Nephron (organoid): ENCODE results near the gene CES4A.
A peak's percentile ranks its signal among the peaks of the same experiment; 100 is the strongest.
"Not testable (repeated sequence)": the region's sequence is repeated elsewhere in the genome, so short reads cannot be mapped to it uniquely, and the experiment has no call there.

Source experiments
- H3K27ac Mint-ChIP-seq, 3 experiments: 2 replicates each; pipeline ENCODE4 v1.8.0; 2020; ENCODE audit warnings: mixed read lengths in 3 of 3, mild to moderate bottlenecking in 2 of 3, moderate library complexity in 1 of 3
- H3K27me3 Mint-ChIP-seq: 2 replicates; pipeline ENCODE4 v1.8.0; 2021; ENCODE audit warnings: low read depth, mild to moderate bottlenecking, moderate library complexity, mixed read lengths
- H3K36me3 Mint-ChIP-seq: 2 replicates; pipeline ENCODE4 v1.8.0; 2020; ENCODE audit warnings: low read depth, mixed read lengths
- H3K4me1 Mint-ChIP-seq: 2 replicates; pipeline ENCODE4 v1.8.0; 2020; ENCODE audit warnings: mixed read lengths
- H3K4me3 Mint-ChIP-seq, 3 experiments: 2 replicates each; pipeline ENCODE4 v1.8.0; 2020; ENCODE audit warnings: mild to moderate bottlenecking in 3 of 3, mixed read lengths in 3 of 3, moderate library complexity in 2 of 3
- H3K9me3 Mint-ChIP-seq: 2 replicates; pipeline ENCODE4 v1.8.0; 2020; ENCODE audit warnings: mixed read lengths
- CTCF ChIP-seq, 3 experiments: fragments of 200-600 bp; sonication (generic); IDR thresholded peaks; one replicate each; pipeline ENCODE4 v1.5.0; 2021; ENCODE audit warnings: antibody characterized with exemption in 3 of 3; ENCODE audit not compliant: unreplicated experiment in 3 of 3

CES4A gene

GRCh38 chr16:66988197-66988788 is at the start of gene CES4A:
Gene CES4A (plus strand): TSS chr16:66988589. CDS start chr16:66988773, 184 bp downstream.
- no peak for TF ChIP-seq CTCF (IDR thresholded peaks at IDR 0.05; ENCODE audit: unreplicated experiment in 3 of 3)
- Mint-ChIP-seq H3K4me1 (peaks cover 12% of the 10 kb centered on the region), H3K9me3 (no peaks in the 10 kb centered on the region)

GRCh38 chr16:66939366-66939765 is 49.0 kb upstream of the CES4A start:
- Mint-ChIP-seq H3K9me3 (no peaks in the 10 kb centered on the region), H3K4me3 (no peak overlapping the region), H3K4me1 (peaks cover 15% of the 10 kb centered on the region), H3K36me3 (peaks cover 37% of the 10 kb centered on the region), H3K27me3 (no peaks in the 10 kb centered on the region), H3K27ac (no peak overlapping the region)
- TF ChIP-seq CTCF (IDR thresholded peaks at IDR 0.05; ENCODE audit: unreplicated experiment in 3 of 3): no peak

More at GRCh38 chr16:66988197-66988788, at the start of gene CES4A:
- Mint-ChIP-seq H3K27me3 (peaks cover 6% of the 10 kb centered on the region), H3K4me3 (no peak within 1 kb of the TSS), H3K36me3 (no peaks in the 10 kb centered on the region), H3K27ac (peak within 1 kb of the TSS in 2 of 3 experiments; percentile 37 to 41)

GRCh38 chr16:66940236-66940635 is 48.2 kb upstream of the CES4A start:
- Mint-ChIP-seq H3K9me3 (no peaks in the 10 kb centered on the region), H3K4me3 (no peak overlapping the region), H3K36me3 (peaks cover 37% of the 10 kb centered on the region), H3K27me3 (no peaks in the 10 kb centered on the region), H3K4me1 (peaks cover 15% of the 10 kb centered on the region), H3K27ac (no peak overlapping the region)
- no peak for TF ChIP-seq CTCF (IDR thresholded peaks at IDR 0.05; ENCODE audit: unreplicated experiment in 3 of 3)

GRCh38 chr16:66942981-66943380 is 45.4 kb upstream of the CES4A start:
- no peaks in the 10 kb centered on the region for H3K4me1 Mint-ChIP-seq
- H3K4me3 Mint-ChIP-seq: no peak overlapping the region
- H3K27ac Mint-ChIP-seq: no peak overlapping the region
- TF ChIP-seq CTCF (IDR thresholded peaks at IDR 0.05; ENCODE audit: unreplicated experiment in 3 of 3): no peak
- H3K9me3 Mint-ChIP-seq: no peaks in the 10 kb centered on the region
- peaks cover 30% of the 10 kb centered on the region for H3K36me3 Mint-ChIP-seq
- no peaks in the 10 kb centered on the region for H3K27me3 Mint-ChIP-seq

- H3K36me3 Mint-ChIP-seq: peaks cover 30% of the 10 kb centered on the region
- no peak overlapping the region for H3K27ac Mint-ChIP-seq
- no peaks in the 10 kb centered on the region for H3K27me3 Mint-ChIP-seq
- TF ChIP-seq CTCF (IDR thresholded peaks at IDR 0.05; ENCODE audit: unreplicated experiment in 3 of 3): no peak
- H3K4me3 Mint-ChIP-seq: no peak overlapping the region
- no peaks in the 10 kb centered on the region for H3K4me1 Mint-ChIP-seq
- H3K9me3 Mint-ChIP-seq: no peaks in the 10 kb centered on the region
Observed at GRCh38 chr16:66943426-66944053, 44.8 kb upstream of the CES4A start.

DNA sequence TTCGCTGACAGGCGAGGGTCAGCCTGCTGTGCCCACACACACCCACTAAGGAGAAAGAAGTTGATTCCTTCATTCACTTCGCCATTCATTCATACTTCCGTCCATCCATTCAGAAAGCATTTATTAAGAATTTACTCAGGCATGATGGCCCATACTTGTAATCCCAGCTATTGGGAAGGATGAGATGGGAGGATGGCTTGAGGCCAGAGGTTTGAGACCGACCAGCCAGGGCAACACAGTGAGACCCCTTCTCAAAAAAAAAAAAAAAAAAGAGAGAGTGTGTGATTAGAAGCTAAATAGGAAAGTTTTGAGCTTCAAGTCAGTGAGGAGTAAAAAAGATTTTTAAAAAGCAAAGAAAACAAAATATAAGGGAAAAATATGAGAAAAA is 44.3 kb upstream of the CES4A start:
- Mint-ChIP-seq H3K4me3 (no peak overlapping the region), H3K27ac (no peak overlapping the region), H3K36me3 (peaks cover 30% of the 10 kb centered on the region), H3K4me1 (no peaks in the 10 kb centered on the region), H3K27me3 (peaks cover 2% of the 10 kb centered on the region), H3K9me3 (no peaks in the 10 kb centered on the region)
- TF ChIP-seq CTCF (IDR thresholded peaks at IDR 0.05; ENCODE audit: unreplicated experiment in 3 of 3): no peak

- not testable (repeated sequence) for H3K9me3 Mint-ChIP-seq, H3K4me3 Mint-ChIP-seq, H3K4me1 Mint-ChIP-seq, H3K27me3 Mint-ChIP-seq, H3K27ac Mint-ChIP-seq
- peaks cover 26% of the 10 kb centered on the region for H3K36me3 Mint-ChIP-seq
Observed at GRCh38 chr16:66944971-66945370, 43.4 kb upstream of the CES4A start.
